H1 (cell line): ENCODE results near the gene RNF10. TPM values are rescaled to one million over a fixed set of nuclear protein-coding genes. Genes with fewer than 3 reads are reported as not detected.

Experiments used
- CTCF ChIA-PET: fragments of 300-600 bp; sonication (Branson Sonifier 250); formaldehyde crosslinking; loops from one replicate; lab custom pipeline; 2021; ENCODE audit not compliant: partially characterized antibody; lab: Charles Lee
- POLR2A ChIA-PET: fragments of 300-600 bp; sonication (Branson Sonifier 250); formaldehyde crosslinking; loops from one replicate; lab custom pipeline; 2021; ENCODE audit warnings: inconsistent platforms; ENCODE audit not compliant: partially characterized antibody; lab: Charles Lee
- DNase-seq, 2 experiments: peaks; one replicate each; pipeline versions ENCODE4 v3.0.0 to v3.0.0-alpha.2; 2010 to 2022; ENCODE audit warnings: low spot score in 2 of 2, low read depth in 1 of 2, mixed read lengths in 1 of 2
- FAIRE-seq: peaks from 2 replicates; lab custom pipeline; 2011; peaks lifted over from hg19 to GRCh38; lab: Jason Lieb, UNC
- H2AFZ ChIP-seq: 2 replicates; pipeline ENCODE4 v1.8.1; 2012; ENCODE audit warnings: low read length, inconsistent platforms
- H2AK5ac ChIP-seq: 2 replicates; pipeline ENCODE4 v1.6.1; 2013; ENCODE audit warnings: low read depth, low read length
- H2BK120ac ChIP-seq: replicated peaks from 2 replicates; pipeline ENCODE3; 2013; ENCODE audit warnings: low read depth, low read length, inconsistent platforms
- H2BK12ac ChIP-seq: 2 replicates; pipeline ENCODE4 v1.6.1; 2013; ENCODE audit warnings: low read depth, low read length
- H2BK15ac ChIP-seq: 2 replicates; pipeline ENCODE4 v1.6.1; 2013; ENCODE audit warnings: low read length
- H2BK20ac ChIP-seq: 2 replicates; pipeline ENCODE4 v1.6.1; 2013; ENCODE audit warnings: low read length
- H2BK5ac ChIP-seq: 2 replicates; pipeline ENCODE4 v1.6.1; 2013; ENCODE audit warnings: low read depth, low read length
- H3K14ac ChIP-seq: 2 replicates; pipeline ENCODE4 v1.6.1; 2013; ENCODE audit warnings: inconsistent platforms; ENCODE audit not compliant: insufficient read length
- H3K18ac ChIP-seq: 2 replicates; pipeline ENCODE4 v1.6.1; 2013; ENCODE audit warnings: low read length; ENCODE audit errors: extremely low read depth
- H3K23ac ChIP-seq: 2 replicates; pipeline ENCODE4 v1.6.1; 2013; ENCODE audit warnings: inconsistent platforms; ENCODE audit not compliant: insufficient read length
- H3K23me2 ChIP-seq: 2 replicates; pipeline ENCODE4 v1.6.1; 2013; ENCODE audit warnings: low read depth, low read length
- H3K27ac ChIP-seq: 2 replicates; pipeline ENCODE4 v1.6.1; 2011; ENCODE audit warnings: low read depth, low read length, inconsistent platforms
- H3K27me3 ChIP-seq, 4 experiments: replicated peaks in 1 of 4; 1 replicate in 1 of 4; 2 replicates in 3 of 4; pipeline versions ENCODE4 v1.6.1 to v1.8.1; 2011 to 2013; ENCODE audit warnings: low read length in 3 of 4, mild to moderate bottlenecking in 3 of 4, inconsistent platforms in 2 of 4, mixed read lengths in 2 of 4, moderate library complexity in 1 of 4; ENCODE audit not compliant: control insufficient read depth in 3 of 4, insufficient read depth in 3 of 4; ENCODE audit errors: extremely low read depth in 1 of 4
- H3K36me3 ChIP-seq, 4 experiments: 2 replicates each; pipeline versions ENCODE4 v1.6.1 to v1.8.1; 2011 to 2013; ENCODE audit warnings: mild to moderate bottlenecking in 4 of 4, low read length in 3 of 4, moderate library complexity in 2 of 4, control low read depth in 1 of 4, inconsistent platforms in 1 of 4; ENCODE audit not compliant: insufficient read depth in 4 of 4, control insufficient read depth in 2 of 4
- H3K4ac ChIP-seq: replicated peaks from 2 replicates; pipeline ENCODE3; 2013; ENCODE audit warnings: low read length, low read depth, mixed read lengths, inconsistent platforms; ENCODE audit not compliant: insufficient read length
- H3K4me1 ChIP-seq, 4 experiments: replicated peaks in 1 of 4; 1 replicate in 1 of 4; 2 replicates in 3 of 4; pipeline versions ENCODE4 v1.6.1 to v1.8.1; 2011 to 2013; ENCODE audit warnings: low read length in 3 of 4, inconsistent platforms in 2 of 4, mixed read lengths in 1 of 4; ENCODE audit not compliant: insufficient read depth in 4 of 4, control insufficient read depth in 3 of 4
- H3K4me2 ChIP-seq, 2 experiments: 2 replicates each; pipeline versions ENCODE4 v1.6.1 to v1.8.1; 2011 to 2013; ENCODE audit warnings: low read depth in 2 of 2, low read length in 2 of 2, control low read depth in 1 of 2, inconsistent platforms in 1 of 2, mild to moderate bottlenecking in 1 of 2; ENCODE audit not compliant: insufficient read depth in 1 of 2
- H3K4me3 ChIP-seq, 4 experiments: fragments of 200-600, 300-600 bp in 1 of 4; sonication (generic), shearing (Covaris generic), sonication (Bioruptor Twin) in 1 of 4; 2 replicates each; pipeline versions ENCODE4 v1.5.1 to v1.8.1; 2011 to 2016; ENCODE audit warnings: low read length in 4 of 4, low read depth in 3 of 4, control low read depth in 2 of 4, inconsistent platforms in 2 of 4, mild to moderate bottlenecking in 2 of 4, mixed read lengths in 1 of 4, moderate library complexity in 1 of 4; ENCODE audit not compliant: insufficient read depth in 2 of 4; ENCODE audit errors: extremely low read depth in 1 of 4
- H3K56ac ChIP-seq: replicated peaks from 2 replicates; pipeline ENCODE3; 2013; ENCODE audit warnings: low read depth, mild to moderate bottlenecking, mixed read lengths, low read length, inconsistent platforms; ENCODE audit not compliant: insufficient read length
- H3K79me1 ChIP-seq: 2 replicates; pipeline ENCODE4 v1.6.1; 2013; ENCODE audit warnings: low read depth, low read length, control low read depth
- H3K79me2 ChIP-seq, 2 experiments: 2 replicates each; pipeline versions ENCODE4 v1.6.1 to v1.8.1; 2012 to 2013; ENCODE audit warnings: low read length in 2 of 2, mild to moderate bottlenecking in 2 of 2, inconsistent platforms in 1 of 2; ENCODE audit not compliant: insufficient read depth in 2 of 2, control insufficient read depth in 1 of 2
- H3K9ac ChIP-seq, 4 experiments: replicated peaks in 1 of 4; 1 replicate in 1 of 4; 2 replicates in 3 of 4; pipeline versions ENCODE4 v1.6.1 to v1.8.1; 2011 to 2013; ENCODE audit warnings: low read depth in 3 of 4, low read length in 3 of 4, control low read depth in 2 of 4, mild to moderate bottlenecking in 2 of 4, moderate library complexity in 2 of 4, inconsistent platforms in 1 of 4; ENCODE audit errors: extremely low read depth in 1 of 4
- H3K9me3 ChIP-seq, 2 experiments: 2 replicates each; pipeline versions ENCODE4 v1.6.1 to v1.8.1; 2012 to 2013; ENCODE audit warnings: mild to moderate bottlenecking in 2 of 2, moderate library complexity in 2 of 2, control low read depth in 1 of 2, inconsistent platforms in 1 of 2, low read depth in 1 of 2, low read length in 1 of 2, mixed read lengths in 1 of 2; ENCODE audit not compliant: insufficient read depth in 2 of 2
- H4K20me1 ChIP-seq, 2 experiments: replicated peaks in 1 of 2; 2 replicates each; pipeline versions ENCODE3 to v1.8.1; 2011 to 2013; ENCODE audit warnings: inconsistent platforms in 2 of 2, low read length in 2 of 2, mild to moderate bottlenecking in 1 of 2; ENCODE audit not compliant: insufficient read depth in 2 of 2, control insufficient read depth in 1 of 2
- H4K5ac ChIP-seq: 2 replicates; pipeline ENCODE4 v1.6.1; 2013; ENCODE audit warnings: low read length, low read depth, mixed read lengths, inconsistent platforms; ENCODE audit not compliant: insufficient read length
- H4K8ac ChIP-seq: 2 replicates; pipeline ENCODE4 v1.8.0; 2013; ENCODE audit warnings: mild to moderate bottlenecking, moderate library complexity, low read length, inconsistent platforms; ENCODE audit not compliant: insufficient read depth; ENCODE audit errors: extremely low read depth
- H4K91ac ChIP-seq: replicated peaks from 2 replicates; pipeline ENCODE3; 2013; ENCODE audit warnings: low read length, mixed read lengths, inconsistent platforms; ENCODE audit not compliant: insufficient read length
- CBX5 ChIP-seq: fragments of 300-800, 300-1000 bp; sonication (generic); IDR thresholded peaks from 2 replicates; pipeline ENCODE4 v1.7.1; 2016; ENCODE audit warnings: antibody characterized with exemption, low read length, low read depth
- CREB1 ChIP-seq: IDR thresholded peaks from 2 replicates; pipeline ENCODE4 v1.6.1; 2012; ENCODE audit warnings: inconsistent platforms
- CTBP2 ChIP-seq: IDR thresholded peaks from 2 replicates; pipeline ENCODE4 v1.7.0; 2011; ENCODE audit warnings: borderline replicate concordance, mild to moderate bottlenecking, moderate library complexity, mixed read lengths, low read length; ENCODE audit not compliant: insufficient read depth, insufficient read length
- GABPA ChIP-seq: IDR thresholded peaks from 2 replicates; pipeline ENCODE4 v1.6.1; 2011; ENCODE audit warnings: mild to moderate bottlenecking, low read length, moderate library complexity, borderline replicate concordance; ENCODE audit not compliant: insufficient read depth
- POU5F1 ChIP-seq: IDR thresholded peaks from 2 replicates; pipeline ENCODE4 v1.6.1; 2011; ENCODE audit warnings: low read depth, mild to moderate bottlenecking, low read length, moderate library complexity
- SP2 ChIP-seq: IDR thresholded peaks from 2 replicates; pipeline ENCODE4 v1.6.1; 2012; ENCODE audit warnings: mild to moderate bottlenecking, low read length, inconsistent platforms
- YY1 ChIP-seq: IDR thresholded peaks from 2 replicates; pipeline ENCODE4 v1.6.1; 2011; ENCODE audit warnings: low read depth, mild to moderate bottlenecking, low read length
- WGBS, 2 experiments: shearing (Covaris generic) in 1 of 2; methylation state at CpG; one replicate each; pipeline versions ENCODE4 v1.1.6 to v1.1.7; 2013 to 2015; ENCODE audit warnings: low lambda C conversion rate in 2 of 2, mixed read lengths in 2 of 2, inconsistent platforms in 1 of 2, low coverage in 1 of 2, missing lambda C conversion rate in 1 of 2; ENCODE audit not compliant: insufficient replicate concordance in 2 of 2, insufficient coverage in 1 of 2, insufficient read length in 1 of 2; ENCODE audit errors: extremely low coverage in 1 of 2, missing lambda C conversion rate in 1 of 2; 5-methylcytosine and 5-hydroxymethylcytosine counted together
- polyA plus RNA-seq, 7 experiments: library from polyadenylated mRNA; depleted of rRNA in 3 of 7; stranded (reverse) in 5 of 7; unstranded in 2 of 7; fragments of >200 nt in 5 of 7; fragments of 200-250 nt in 2 of 7; gene quantifications; 1 replicate in 5 of 7; 2 replicates in 1 of 7; 4 replicates in 1 of 7; pipeline versions ENCODE4 v1.2.1 to v1.2.3, GENCODE V29; 2011 to 2013; ENCODE audit warnings: missing spikeins in 2 of 7, mixed read lengths in 2 of 7
- total RNA-seq: library from RNA; stranded (reverse); fragmentation: NEBNext Ultra II Directional; extraction: Animal tissue kit (Norgen Biotek cat#: 25700); gene quantifications from 2 replicates; pipeline ENCODE4 v1.2.1, GENCODE V29; 2021
- TF ChIP-seq, protein P1 (sequence below): IDR thresholded peaks from 2 replicates; pipeline ENCODE4 v1.6.1; 2012; ENCODE audit warnings: inconsistent platforms

The RNF10 gene
- total and polyA plus RNA-seq, 2 of the 8 experiments (the other 6 are each of a cell fraction or from before 2014, with no cell fraction given): 71.6 to 171 TPM

DNA sequence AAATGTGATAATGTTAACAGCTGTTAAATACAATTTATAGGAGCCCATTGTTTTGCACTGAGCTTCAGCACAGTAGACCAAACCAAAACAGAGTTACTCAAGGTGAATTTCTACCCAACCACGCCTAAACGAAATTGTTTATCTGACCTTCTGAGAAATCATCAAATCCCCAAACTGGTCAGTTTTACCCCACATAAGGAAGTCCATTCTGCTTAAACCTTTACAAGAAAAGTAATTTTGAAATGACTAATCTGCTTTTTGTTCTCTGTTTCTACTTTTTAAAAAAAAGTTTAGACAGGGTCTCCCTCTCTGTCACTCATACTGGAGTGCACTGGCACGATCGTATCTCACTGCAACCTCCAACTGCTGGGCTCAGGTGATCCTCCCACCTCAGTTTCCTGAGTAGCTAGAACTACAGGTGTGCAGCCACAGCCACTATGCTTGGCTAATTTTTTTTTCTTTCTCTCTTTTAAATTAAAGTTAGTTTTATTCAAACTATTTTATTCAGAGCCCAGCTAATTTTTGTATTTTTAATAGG, 1.4 kb upstream of the RNF10 start:
- Histone ChIP-seq H2AK5ac (no peak overlapping the region), H2BK12ac (no peak overlapping the region), H3K36me3 (peaks cover 0 to 13% (median 0%) of the 10 kb centered on the region in 4 experiments; a peak in 1 of 8 replicates), H3K27me3 (no peaks in the 10 kb centered on the region), H4K20me1 (peaks cover 8 to 12% of the 10 kb centered on the region in 2 experiments), H2BK5ac (no peak overlapping the region), H2AFZ (no peak overlapping the region), H2BK15ac (no peak overlapping the region)
- TF ChIP-seq, protein P1, sequence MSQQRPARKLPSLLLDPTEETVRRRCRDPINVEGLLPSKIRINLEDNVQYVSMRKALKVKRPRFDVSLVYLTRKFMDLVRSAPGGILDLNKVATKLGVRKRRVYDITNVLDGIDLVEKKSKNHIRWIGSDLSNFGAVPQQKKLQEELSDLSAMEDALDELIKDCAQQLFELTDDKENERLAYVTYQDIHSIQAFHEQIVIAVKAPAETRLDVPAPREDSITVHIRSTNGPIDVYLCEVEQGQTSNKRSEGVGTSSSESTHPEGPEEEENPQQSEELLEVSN: no peak
- no peak for TF ChIP-seq GABPA
- no peak for TF ChIP-seq CREB1
- no peak for TF ChIP-seq CTBP2
- no peak for TF ChIP-seq CBX5
- TF ChIP-seq POU5F1: no peak
- no peak for TF ChIP-seq YY1
- TF ChIP-seq SP2: no peak
- TF ChIP-seq, all 59 proteins: peak for 0
- Histone ChIP-seq H4K5ac (no peak overlapping the region), H2BK120ac (no peak overlapping the region), H3K23me2 (peaks cover 3% of the 10 kb centered on the region), H3K56ac (no peak overlapping the region), H4K91ac (no peak overlapping the region), H3K18ac (no peak overlapping the region), H3K4me3 (no peak overlapping the region), H3K4me1 (peaks cover 5 to 11% (median 7%) of the 10 kb centered on the region in 4 experiments; a peak in 5 of 7 replicates), H3K79me2 (peaks cover 21 to 34% of the 10 kb centered on the region in 2 experiments), H3K4ac (no peak overlapping the region), H3K79me1 (peaks cover 4% of the 10 kb centered on the region; the same call in 1 of the 2 replicates), H4K8ac (no peak overlapping the region), H3K9me3 (no peaks in the 10 kb centered on the region; a peak in 1 of 4 replicates), H3K9ac (no peak overlapping the region), H2BK20ac (no peak overlapping the region), H3K14ac (no peak overlapping the region), H3K4me2 (no peak overlapping the region), H3K23ac (no peak overlapping the region), H3K27ac (no peak overlapping the region)
- CTCF ChIA-PET: interaction anchor here (0.7 to 1.0 kb wide), 3 partner anchors 51 to 230 kb away, joined by 3 to 4 read pairs (median 3); partner anchors contain the start of genes SIRT4 and SRSF9
- WGBS, 2 experiments: 91% methylated on average over 4 of the region's 4 CpGs; no CpG with 5 or more reads in 1 of the 2 experiments
- FAIRE-seq: no peak
- DNase-seq: no peak
- POLR2A ChIA-PET: interaction anchor here (0.6 to 7.2 kb wide), 2 partner anchors 36 to 1159 kb away, joined by 3 to 78 read pairs; partner anchors contain the start of gene DYNLL1
